NOMO-1 treated with DMSO at 0.1 percent for 48 hours (cell line): ENCODE data around the gene SEMA3F.

Source experiments
- DNase-seq: peaks from one replicate; lab custom pipeline; 2025; ENCODE audit not compliant: unreplicated experiment; lab: John Stamatoyannopoulos, UW

SEMA3F gene

DNA sequence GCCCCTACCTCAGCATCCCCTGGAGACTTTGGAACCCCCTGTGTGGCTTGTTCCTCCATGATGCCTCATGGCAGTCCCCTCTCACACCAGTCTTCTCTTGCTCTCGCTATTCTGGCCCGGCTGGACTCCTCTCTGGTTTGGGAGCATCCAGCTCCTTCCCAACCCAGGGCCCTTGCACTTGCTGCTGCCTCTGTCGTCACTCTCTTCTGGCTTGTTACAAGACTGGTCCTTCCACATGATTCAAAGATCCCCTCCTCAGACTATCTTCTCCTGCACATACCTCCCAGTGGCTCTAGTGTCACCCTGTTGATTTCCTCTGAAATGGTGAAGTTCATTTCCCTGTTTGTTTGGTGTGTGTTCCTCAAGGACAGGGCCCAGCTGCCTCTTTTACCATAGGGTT is 74.4 kb downstream of the SEMA3F start:
- no peak for DNase-seq

DNA sequence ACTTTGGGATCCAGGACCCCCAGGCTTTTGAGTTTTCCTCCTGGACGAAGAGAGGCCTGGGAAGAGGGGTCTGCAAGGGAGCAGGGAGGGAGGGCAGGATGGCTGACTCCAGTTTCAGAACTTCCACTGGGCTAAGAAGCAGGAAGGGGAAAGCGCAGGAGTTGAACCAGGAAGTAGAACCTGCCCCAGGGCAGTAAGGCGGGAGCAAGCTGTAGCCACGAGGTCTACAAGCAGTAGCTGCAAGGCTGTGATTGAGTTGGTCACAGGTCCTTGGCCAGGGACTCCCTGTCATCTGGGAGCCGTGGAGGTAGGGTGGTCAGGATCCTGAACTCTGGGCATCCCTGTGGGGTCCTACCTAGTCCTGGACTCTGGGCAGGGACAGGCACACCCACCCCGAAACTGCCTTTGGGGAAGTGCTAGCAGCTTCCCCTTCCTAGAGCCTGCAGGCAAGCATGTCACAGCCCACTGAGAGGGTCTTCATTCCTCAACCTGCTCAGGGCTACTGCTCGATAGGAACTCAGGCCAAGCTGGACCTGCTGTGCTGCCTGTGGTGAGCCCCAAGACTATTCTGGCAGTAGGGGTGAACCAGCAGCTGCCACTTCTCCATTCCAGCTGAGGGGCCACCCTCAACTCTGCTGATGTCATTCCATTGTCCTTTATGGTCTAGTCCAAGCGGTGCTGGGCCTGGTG is 75.1 kb downstream of the SEMA3F start:
- DNase-seq, result peak; percentile 78

DNA sequence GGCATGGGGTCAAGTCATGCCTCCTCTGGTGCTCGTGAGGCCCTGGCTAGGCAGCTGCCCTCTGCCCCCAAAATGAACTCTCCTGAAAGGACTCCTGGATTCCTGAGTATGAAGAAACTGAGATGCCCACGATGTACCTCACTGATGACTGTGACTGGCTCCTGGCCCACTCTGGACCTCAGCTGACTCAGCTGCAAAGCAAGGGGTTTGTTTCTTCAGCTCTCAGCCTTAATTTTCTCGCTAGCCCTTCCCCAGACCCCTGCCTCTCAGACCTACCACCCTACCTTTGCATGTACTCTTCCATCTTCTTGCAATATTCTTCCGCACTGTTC is 75.6 kb downstream of the SEMA3F start:
- DNase-seq, result no peak

DNA sequence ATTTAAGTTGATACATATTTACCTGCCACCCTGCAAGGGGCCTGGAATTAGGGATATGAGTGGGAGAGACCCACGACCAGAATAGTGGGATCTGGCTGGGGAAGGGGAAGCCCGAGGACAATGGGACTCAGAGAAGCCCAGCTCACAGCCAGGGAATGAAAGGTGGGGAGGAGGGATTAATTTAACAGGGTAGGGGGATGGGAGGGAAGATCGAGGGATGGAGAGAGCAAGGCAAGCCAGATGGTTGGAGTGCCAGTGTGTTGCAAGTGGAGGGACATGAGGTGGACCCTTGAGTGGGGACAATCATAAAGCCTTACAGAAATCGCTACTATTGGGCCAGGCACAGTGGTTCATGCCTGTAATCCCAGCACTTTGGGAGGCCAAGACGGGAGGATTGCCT is 76.5 kb downstream of the SEMA3F start:
- DNase-seq, result no peak

DNA sequence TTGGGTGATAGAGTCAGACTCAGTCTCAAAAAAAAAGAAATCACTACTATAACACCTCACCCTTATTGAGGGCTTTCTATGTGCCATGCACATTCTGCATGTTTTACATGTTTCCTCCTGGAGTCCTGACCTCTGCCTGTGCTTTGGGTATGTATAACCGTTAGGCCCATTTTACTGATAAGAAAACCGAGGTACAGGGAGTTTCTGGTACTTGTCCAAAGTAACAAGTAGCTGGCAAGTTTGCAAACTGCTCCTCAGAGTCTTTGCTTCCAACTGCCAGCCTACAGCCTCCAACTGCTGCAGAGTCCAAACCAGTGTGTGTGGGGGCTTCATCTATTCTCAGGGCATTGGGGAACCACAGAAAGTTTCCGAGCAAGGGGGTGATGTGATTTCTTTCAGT is 77.2 kb downstream of the SEMA3F start:
- DNase-seq, result no peak

DNA sequence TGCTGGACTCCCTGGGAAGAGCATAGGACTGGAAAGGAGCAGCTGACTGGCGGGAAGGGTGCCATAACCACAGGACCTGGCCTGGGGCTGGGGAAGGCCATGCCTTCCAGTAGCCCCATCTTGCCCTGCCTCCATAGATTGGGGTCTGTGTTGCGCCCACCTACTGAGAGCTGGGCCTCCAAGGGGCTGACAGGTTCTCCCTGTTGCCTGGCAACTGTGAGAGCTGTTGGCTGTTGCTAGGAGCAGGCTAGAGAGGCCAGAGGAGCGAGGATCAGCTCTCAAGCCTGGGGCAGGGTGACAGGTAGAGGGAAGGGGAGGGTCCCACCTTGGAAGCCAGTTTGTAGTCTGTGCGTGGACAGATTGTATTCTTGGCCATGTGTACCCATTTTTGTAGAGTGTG is 78.1 kb downstream of the SEMA3F start:
- DNase-seq, result no peak

DNA sequence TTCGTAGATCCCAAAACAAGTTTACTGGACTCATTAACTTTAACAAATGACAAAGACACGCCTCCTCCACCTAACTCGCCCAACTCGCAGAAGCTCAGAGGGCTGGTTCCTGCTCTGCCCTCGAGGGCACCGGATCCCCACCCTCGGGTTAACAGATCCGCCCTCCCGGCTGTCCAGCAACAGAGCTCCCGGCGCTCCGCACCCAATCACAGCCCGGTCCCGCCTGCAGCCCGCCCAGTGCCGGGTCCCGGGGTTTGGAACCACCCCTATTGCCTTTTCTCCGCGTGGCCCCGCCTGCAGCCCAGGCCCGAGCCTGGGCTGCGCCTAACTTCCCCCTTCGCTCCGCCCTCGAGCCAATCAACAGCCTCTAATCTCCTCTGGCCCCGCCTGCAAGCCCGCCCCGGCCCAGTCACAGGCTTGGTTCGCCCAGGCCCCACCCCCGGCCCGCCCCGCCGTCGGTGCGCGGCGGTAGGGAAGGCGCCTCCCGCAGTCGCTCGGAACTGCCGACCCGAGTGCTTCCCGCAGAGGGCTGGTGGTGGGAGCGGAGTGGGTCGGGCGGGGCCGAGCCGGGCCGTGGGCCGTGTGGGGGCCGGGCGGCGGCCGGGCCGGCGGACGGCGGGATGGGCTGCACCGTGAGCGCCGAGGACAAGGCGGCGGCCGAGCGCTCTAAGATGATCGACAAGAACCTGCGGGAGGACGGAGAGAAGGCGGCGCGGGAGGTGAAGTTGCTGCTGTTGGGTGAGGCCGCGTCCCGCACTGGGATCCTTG is 80.8 kb downstream of the SEMA3F start, which contains the start of gene GNAI2:
GNAI2 (plus strand) TSS at position 489 of the 768 bp plus-strand sequence; CDS start at position 621, 132 bp downstream.
- peak; percentile 99 for DNase-seq

DNA sequence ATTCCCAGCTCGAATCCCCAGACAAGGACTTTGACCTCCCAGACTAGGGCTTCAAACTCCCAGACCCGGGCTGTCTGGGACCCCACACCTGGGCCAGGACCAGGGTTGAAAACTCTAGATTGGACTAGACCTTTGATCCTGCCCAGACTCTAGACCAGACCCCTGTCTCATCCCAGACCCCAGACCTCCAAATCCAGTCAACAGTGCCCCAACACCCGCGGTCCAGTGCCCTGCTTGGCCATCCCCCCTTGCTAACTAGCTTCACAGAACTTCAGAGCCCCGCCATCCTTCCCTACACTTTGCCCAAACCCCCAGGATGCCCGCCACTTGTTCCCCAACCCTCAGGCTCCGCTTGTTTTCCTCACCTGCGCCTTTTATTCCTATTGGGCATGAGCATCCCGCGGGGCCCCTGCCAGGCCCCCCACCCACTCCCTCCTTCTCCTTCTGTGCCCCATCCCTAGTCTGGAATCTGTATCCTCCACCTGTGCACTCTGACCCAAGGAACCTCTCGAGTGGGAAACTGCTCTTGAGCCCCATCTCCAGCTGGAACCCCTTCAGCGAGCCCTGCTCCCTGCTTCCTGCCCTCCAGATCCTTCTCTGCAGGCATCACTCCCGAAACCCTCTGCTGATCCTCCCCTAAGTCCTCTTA is 81.5 kb downstream of the SEMA3F start:
- no peak for DNase-seq

DNA sequence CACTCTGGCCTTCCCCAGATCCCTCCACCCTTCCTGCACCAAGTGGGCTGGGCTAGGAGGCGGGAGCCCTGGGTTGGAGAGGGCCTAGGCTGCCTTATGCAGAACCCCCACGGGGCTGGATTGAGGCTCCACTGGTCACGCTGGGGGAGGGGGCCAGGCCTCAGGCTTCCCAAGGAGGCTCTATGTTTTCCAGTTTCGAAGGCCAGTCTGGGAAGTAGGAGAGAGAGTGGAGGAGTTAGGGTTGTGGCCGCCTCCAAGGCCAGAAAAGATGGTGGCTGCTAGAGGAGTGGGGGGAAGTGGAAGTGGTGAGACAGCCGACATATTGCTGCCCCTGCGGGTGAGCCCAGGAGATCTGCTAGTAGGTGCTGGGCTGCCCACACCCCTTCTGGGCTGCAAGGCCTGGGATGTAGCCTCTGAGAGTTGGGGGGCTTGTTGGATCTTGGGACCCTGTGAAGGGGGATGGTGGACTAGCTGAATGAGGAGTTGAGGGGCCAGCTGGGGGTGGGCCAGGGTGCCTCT is 82.1 kb downstream of the SEMA3F start:
- peak; percentile 51 for DNase-seq

DNA sequence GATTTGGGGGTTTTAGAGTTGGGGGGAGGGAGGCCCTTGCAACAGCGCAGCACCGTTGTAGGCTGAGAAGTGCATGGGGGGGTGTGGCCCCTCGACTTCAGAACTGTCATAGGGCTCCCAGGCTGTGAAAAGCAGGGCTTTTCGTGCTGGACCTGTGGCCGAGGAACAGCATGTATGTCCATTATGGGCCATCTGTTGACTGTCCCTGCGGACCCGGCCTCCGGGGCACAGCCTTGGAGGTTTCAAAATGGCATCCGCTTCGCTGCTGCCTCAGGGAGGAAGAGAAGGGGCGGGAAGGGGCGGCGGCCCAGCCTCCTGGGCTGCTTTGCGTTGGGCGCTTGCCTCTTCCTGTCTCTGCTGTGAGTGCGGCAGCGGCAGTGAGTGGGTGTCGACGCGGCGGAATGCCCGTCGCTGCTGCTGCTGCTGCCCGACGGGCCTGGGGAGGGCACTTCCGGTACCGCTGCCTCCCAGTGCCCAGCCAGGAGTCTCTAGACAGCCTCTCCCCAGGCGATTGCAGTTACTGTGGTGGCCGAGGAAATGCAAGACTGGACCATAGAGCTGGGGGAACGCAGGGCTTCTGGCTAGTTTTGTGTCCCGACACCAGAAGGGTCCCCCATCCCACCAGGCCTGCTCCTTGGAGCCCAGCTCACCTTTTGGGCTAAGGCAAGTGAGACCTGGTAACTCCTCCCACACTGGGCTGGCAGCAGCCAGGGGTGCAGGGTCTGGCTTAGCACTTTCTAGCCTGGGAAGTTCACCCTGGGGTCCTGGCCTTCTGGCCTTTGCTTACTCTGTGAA is 82.8 kb downstream of the SEMA3F start:
- peak; percentile 86 for DNase-seq

DNA sequence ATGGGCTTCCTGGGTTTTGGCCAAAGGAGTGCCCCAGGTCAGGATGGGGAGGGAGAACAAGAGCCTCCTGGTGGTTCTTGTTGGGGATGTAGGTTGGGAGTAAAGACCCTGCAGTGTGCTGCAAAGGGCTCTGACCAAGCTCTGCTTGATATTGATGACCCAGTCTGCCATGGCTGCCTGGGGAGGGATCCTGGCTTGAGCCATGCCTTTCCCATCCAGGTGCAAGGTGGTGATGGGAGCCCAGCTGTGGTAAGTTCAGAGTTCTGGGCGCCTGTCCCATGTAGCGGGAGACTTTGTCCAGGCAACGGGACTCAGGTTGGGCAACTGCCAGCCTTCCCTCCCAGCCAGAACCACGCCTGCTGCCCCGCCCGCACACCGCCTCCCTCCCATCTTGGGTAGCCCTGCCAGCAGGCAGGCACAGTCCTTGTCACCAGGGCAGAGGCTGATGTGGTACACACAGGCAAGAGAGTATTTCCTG is 83.5 kb downstream of the SEMA3F start:
- no peak for DNase-seq
